Measurements from ENCODE around the gene LPGAT1.
"Not testable (repeated sequence)": the region's sequence is repeated elsewhere in the genome, so short reads cannot be mapped to it uniquely, and the experiment has no call there.

Gene LPGAT1
- total RNA-seq = 115 to 222 (median 163) reads per million in 17 experiments

GRCh38 chr1:211830328-211831142 is at the start of gene LPGAT1:
LPGAT1 (minus strand) TSS chr1:211830763; CDS start chr1:211829296, 1,467 bp downstream.
- DNase-seq = peak; percentile 83 to 94 (median 89)

GRCh38 chr1:211879475-211879874 is 48.9 kb upstream of the LPGAT1 start:
- DNase-seq = no peak

- no peak for DNase-seq
Measured at GRCh38 chr1:211876851-211877590, 46.5 kb upstream of the LPGAT1 start.

- no peak for DNase-seq
Measured at GRCh38 chr1:211875541-211875940, 45.0 kb upstream of the LPGAT1 start.

- DNase-seq = no peak
Measured at GRCh38 chr1:211874521-211875347, 44.2 kb upstream of the LPGAT1 start.

GRCh38 chr1:211873731-211874130 is 43.2 kb upstream of the LPGAT1 start:
- DNase-seq = not testable (repeated sequence)

- DNase-seq = no peak
Measured at GRCh38 chr1:211870156-211870555, 39.6 kb upstream of the LPGAT1 start.

- no peak for DNase-seq
Measured at GRCh38 chr1:211865180-211865579, 34.6 kb upstream of the LPGAT1 start.

GRCh38 chr1:211859405-211859804 is 28.8 kb upstream of the LPGAT1 start:
- DNase-seq = no peak

GRCh38 chr1:211851174-211851573 is 20.6 kb upstream of the LPGAT1 start:
- no peak for DNase-seq

- DNase-seq = no peak
Measured at GRCh38 chr1:211843507-211844298, 13.1 kb upstream of the LPGAT1 start.

- no peak for DNase-seq
Measured at GRCh38 chr1:211843018-211843417, 12.5 kb upstream of the LPGAT1 start.

GRCh38 chr1:211842518-211842917 is 12.0 kb upstream of the LPGAT1 start:
- DNase-seq = no peak

GRCh38 chr1:211839106-211839505 is 8.5 kb upstream of the LPGAT1 start:
- no peak for DNase-seq

- DNase-seq = no peak
Measured at GRCh38 chr1:211833174-211833820, 2.7 kb upstream of the LPGAT1 start.

GRCh38 chr1:211832661-211833060 is 2.1 kb upstream of the LPGAT1 start:
- no peak for DNase-seq

GRCh38 chr1:211831558-211832323 is 1.2 kb upstream of the LPGAT1 start:
- DNase-seq = no peak

GRCh38 chr1:211830055-211830327 is 572 bp downstream of the LPGAT1 start:
- peak in 2 of 4 experiments; percentile 4 to 33 for DNase-seq

GRCh38 chr1:211829343-211830054 is 1.1 kb downstream of the LPGAT1 start:
- peak; percentile 8 to 26 (median 14) for DNase-seq
